H9 (cell line): ENCODE results near the gene LHFPL6. TPM values are rescaled to one million over a fixed set of nuclear protein-coding genes. Genes with fewer than 3 reads are reported as not detected.

Source experiments
- DNase-seq: peaks from one replicate; pipeline ENCODE4 v3.0.0-alpha.2; 2017
- H2AFZ ChIP-seq: one replicate; pipeline ENCODE4 v1.6.1; 2013; ENCODE audit warnings: mild to moderate bottlenecking, low read length, control low read depth, moderate library complexity
- H2AK5ac ChIP-seq: 2 replicates; pipeline ENCODE4 v1.6.1; 2013; ENCODE audit warnings: low read length, control low read depth, mixed read lengths; ENCODE audit not compliant: insufficient read length
- H2BK120ac ChIP-seq: one replicate; pipeline ENCODE4 v1.6.1; 2013; ENCODE audit warnings: low read depth, mild to moderate bottlenecking, low read length, control low read depth, inconsistent platforms; ENCODE audit not compliant: poor library complexity, severe bottlenecking
- H2BK12ac ChIP-seq: 2 replicates; pipeline ENCODE4 v1.6.1; 2013; ENCODE audit warnings: low read length, control low read depth, mixed read lengths, low read depth; ENCODE audit not compliant: insufficient read length
- H2BK15ac ChIP-seq: 2 replicates; pipeline ENCODE4 v1.6.1; 2013; ENCODE audit warnings: low read depth, low read length, control low read depth
- H2BK20ac ChIP-seq: one replicate; pipeline ENCODE4 v1.6.1; 2013; ENCODE audit warnings: low read depth, mild to moderate bottlenecking, low read length, control low read depth, inconsistent platforms; ENCODE audit not compliant: poor library complexity, severe bottlenecking
- H2BK5ac ChIP-seq: 2 replicates; pipeline ENCODE4 v1.6.1; 2013; ENCODE audit warnings: low read length, control low read depth, mixed read lengths; ENCODE audit not compliant: insufficient read length
- H3K14ac ChIP-seq: 2 replicates; pipeline ENCODE4 v1.6.1; 2013; ENCODE audit warnings: low read length, control low read depth; ENCODE audit not compliant: insufficient read depth
- H3K18ac ChIP-seq: 2 replicates; pipeline ENCODE4 v1.6.1; 2013; ENCODE audit warnings: low read depth, mild to moderate bottlenecking, mixed read lengths, low read length, control low read depth; ENCODE audit not compliant: insufficient read length
- H3K23ac ChIP-seq: 2 replicates; pipeline ENCODE4 v1.6.1; 2013; ENCODE audit warnings: low read length, control low read depth, mixed read lengths, low read depth; ENCODE audit not compliant: insufficient read length
- H3K23me2 ChIP-seq: 2 replicates; pipeline ENCODE4 v1.6.1; 2013; ENCODE audit warnings: low read depth, mild to moderate bottlenecking, mixed read lengths, low read length, control low read depth; ENCODE audit not compliant: insufficient read length, poor library complexity, severe bottlenecking
- H3K27ac ChIP-seq: 2 replicates; pipeline ENCODE4 v1.5.1; 2013; ENCODE audit warnings: low read length, control low read depth, mixed read lengths, low read depth; ENCODE audit not compliant: insufficient read length
- H3K27me3 ChIP-seq: 2 replicates; pipeline ENCODE4 v1.6.1; 2013; ENCODE audit warnings: low read length, control low read depth, inconsistent platforms; ENCODE audit not compliant: insufficient read depth
- H3K4ac ChIP-seq: 2 replicates; pipeline ENCODE4 v1.6.1; 2013; ENCODE audit warnings: low read depth, mild to moderate bottlenecking, control low read depth, inconsistent platforms, low read length, moderate library complexity
- H3K4me1 ChIP-seq: 2 replicates; pipeline ENCODE4 v1.6.1; 2013; ENCODE audit warnings: low read length, control low read depth, inconsistent platforms; ENCODE audit not compliant: insufficient read depth
- H3K4me2 ChIP-seq: 2 replicates; pipeline ENCODE4 v1.6.1; 2013; ENCODE audit warnings: low read length, control low read depth, mixed read lengths; ENCODE audit not compliant: insufficient read length, insufficient read depth
- H3K56ac ChIP-seq: 2 replicates; pipeline ENCODE4 v1.6.1; 2013; ENCODE audit warnings: low read depth, mild to moderate bottlenecking, mixed read lengths, low read length, control low read depth; ENCODE audit not compliant: insufficient read length
- H3K79me1 ChIP-seq: 2 replicates; pipeline ENCODE4 v1.6.1; 2013; ENCODE audit warnings: low read depth, mild to moderate bottlenecking, moderate library complexity, low read length, control low read depth, inconsistent platforms; ENCODE audit not compliant: insufficient read depth, poor library complexity, severe bottlenecking
- H3K79me2 ChIP-seq: 2 replicates; pipeline ENCODE4 v1.6.1; 2013; ENCODE audit warnings: low read length, control low read depth, inconsistent platforms; ENCODE audit not compliant: insufficient read depth
- H3K9ac ChIP-seq: 2 replicates; pipeline ENCODE4 v1.6.1; 2013; ENCODE audit warnings: low read length, control low read depth, mixed read lengths; ENCODE audit not compliant: insufficient read length; ENCODE audit errors: extremely low read depth
- H3K9me3 ChIP-seq: one replicate; pipeline ENCODE4 v1.6.1; 2013; ENCODE audit warnings: low read depth, low read length, inconsistent platforms; ENCODE audit not compliant: control insufficient read depth
- H3T11ph ChIP-seq: one replicate; pipeline ENCODE4 v1.6.1; 2013; ENCODE audit warnings: mild to moderate bottlenecking, low read length, control low read depth, inconsistent platforms
- H4K20me1 ChIP-seq: one replicate; pipeline ENCODE4 v1.6.1; 2013; ENCODE audit not compliant: control insufficient read depth, insufficient read length, insufficient read depth
- H4K5ac ChIP-seq: 2 replicates; pipeline ENCODE4 v1.6.1; 2013; ENCODE audit warnings: low read depth, mild to moderate bottlenecking, mixed read lengths, low read length, control low read depth; ENCODE audit not compliant: insufficient read length
- H4K8ac ChIP-seq: replicated peaks from 2 replicates; pipeline ENCODE4 v1.6.1; 2013; ENCODE audit warnings: low read length, control low read depth, mixed read lengths, low read depth; ENCODE audit not compliant: insufficient read length
- H4K91ac ChIP-seq: 2 replicates; pipeline ENCODE4 v1.6.1; 2013; ENCODE audit warnings: low read depth, mild to moderate bottlenecking, moderate library complexity, mixed read lengths, low read length, control low read depth; ENCODE audit not compliant: insufficient read length
- H3K27ac Mint-ChIP-seq, 3 experiments: 2 replicates in 2 of 3; 3 replicates in 1 of 3; pipeline ENCODE4 v1.8.0; 2020 to 2021; ENCODE audit warnings: mixed read lengths in 3 of 3, mild to moderate bottlenecking in 1 of 3, moderate library complexity in 1 of 3
- H3K27me3 Mint-ChIP-seq: 2 replicates; pipeline ENCODE4 v1.8.0; 2021; ENCODE audit warnings: low read depth, mild to moderate bottlenecking, moderate library complexity, mixed read lengths
- H3K36me3 Mint-ChIP-seq, 3 experiments: 2 replicates in 2 of 3; 3 replicates in 1 of 3; pipeline ENCODE4 v1.8.0; 2020 to 2021; ENCODE audit warnings: low read depth in 3 of 3, mixed read lengths in 3 of 3; ENCODE audit not compliant: insufficient read depth in 1 of 3
- H3K4me1 Mint-ChIP-seq, 2 experiments: 2 replicates each; pipeline ENCODE4 v1.8.0; 2020; ENCODE audit warnings: mixed read lengths in 2 of 2
- H3K4me3 Mint-ChIP-seq, 2 experiments: 2 replicates in 1 of 2; 3 replicates in 1 of 2; pipeline ENCODE4 v1.8.0; 2020 to 2021; ENCODE audit warnings: mild to moderate bottlenecking in 2 of 2, mixed read lengths in 2 of 2, moderate library complexity in 1 of 2
- H3K9me3 Mint-ChIP-seq, 2 experiments: 2 replicates in 1 of 2; 3 replicates in 1 of 2; pipeline ENCODE4 v1.8.0; 2020; ENCODE audit warnings: mild to moderate bottlenecking in 2 of 2, mixed read lengths in 2 of 2, moderate library complexity in 1 of 2
- WGBS: extraction: QIAGEN DNeasy Blood & Tissue Kit; methylation state at CpG from one replicate; pipeline ENCODE4 v1.1.7; 2013; ENCODE audit warnings: missing lambda C conversion rate, low lambda C conversion rate, mixed read lengths; ENCODE audit not compliant: insufficient read length; ENCODE audit errors: extremely low coverage; 5-methylcytosine and 5-hydroxymethylcytosine counted together
- total RNA-seq: library from RNA; stranded (reverse); gene quantifications from 2 replicates; pipeline ENCODE4 v1.2.1, GENCODE V29; 2021
- TF ChIP-seq, protein P1 (sequence below): fragments of 200-600 bp; sonication (generic); conservative IDR thresholded peaks from 3 replicates; pipeline ENCODE4 v1.8.0; 2021; ENCODE audit warnings: antibody characterized with exemption, mild to moderate bottlenecking

The LHFPL6 gene
- total RNA-seq, 1 experiment from 2014 or later: 3.5 TPM

DNA sequence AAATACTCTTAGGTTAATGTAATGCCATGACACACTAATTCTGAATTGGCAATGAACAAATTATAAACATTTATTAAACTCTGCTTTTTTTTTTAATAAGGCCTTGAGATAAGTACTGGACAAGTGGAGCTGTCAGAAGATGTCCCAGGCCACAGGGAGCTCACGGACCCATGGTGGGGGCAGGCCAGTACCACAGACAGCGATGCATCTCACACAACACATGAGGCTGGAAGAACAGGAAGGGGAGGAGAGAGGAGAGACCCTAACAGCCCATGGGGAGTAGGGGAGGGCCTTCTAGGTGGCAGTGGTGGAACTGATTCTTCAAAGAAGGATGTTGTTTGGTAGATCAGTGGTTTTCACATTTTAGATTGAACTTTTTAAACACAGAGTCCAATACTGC is 128.4 kb downstream of the LHFPL6 start:
- Histone ChIP-seq H3T11ph (no peak overlapping the region), H3K14ac (no peak overlapping the region), H3K23me2 (no peaks in the 10 kb centered on the region), H2BK20ac (no peak overlapping the region), H3K9ac (no peak overlapping the region), H3K56ac (no peak overlapping the region), H4K91ac (no peak overlapping the region), H3K4me1 (no peaks in the 10 kb centered on the region), H3K79me2 (no peaks in the 10 kb centered on the region), H3K18ac (no peak overlapping the region), H2AFZ (no peak overlapping the region), H4K20me1 (no peaks in the 10 kb centered on the region), H3K23ac (no peak overlapping the region), H3K27me3 (no peaks in the 10 kb centered on the region), H2AK5ac (no peak overlapping the region), H3K4me2 (no peak overlapping the region), H2BK5ac (no peak overlapping the region), H3K4ac (no peak overlapping the region), H4K5ac (no peak overlapping the region), H4K8ac (no peak overlapping the region), H2BK120ac (no peak overlapping the region), H2BK15ac (no peak overlapping the region), H2BK12ac (no peak overlapping the region), H3K9me3 (no peaks in the 10 kb centered on the region), H3K27ac (no peak overlapping the region), H3K79me1 (no peaks in the 10 kb centered on the region)
- Mint-ChIP-seq H3K9me3 (peaks cover 0 to 3% of the 10 kb centered on the region in 2 experiments; a peak in 1 of 5 replicates), H3K36me3 (no peaks in the 10 kb centered on the region), H3K4me1 (peaks cover 8 to 9% of the 10 kb centered on the region in 2 experiments), H3K27me3 (peaks cover 1% of the 10 kb centered on the region; the same call in 1 of the 2 replicates), H3K4me3 (no peak overlapping the region), H3K27ac (peak overlapping the region in 1 of 3 experiments; percentile 91; a peak in 1 of 7 replicates)
- no peak for DNase-seq
- TF ChIP-seq, protein P1, sequence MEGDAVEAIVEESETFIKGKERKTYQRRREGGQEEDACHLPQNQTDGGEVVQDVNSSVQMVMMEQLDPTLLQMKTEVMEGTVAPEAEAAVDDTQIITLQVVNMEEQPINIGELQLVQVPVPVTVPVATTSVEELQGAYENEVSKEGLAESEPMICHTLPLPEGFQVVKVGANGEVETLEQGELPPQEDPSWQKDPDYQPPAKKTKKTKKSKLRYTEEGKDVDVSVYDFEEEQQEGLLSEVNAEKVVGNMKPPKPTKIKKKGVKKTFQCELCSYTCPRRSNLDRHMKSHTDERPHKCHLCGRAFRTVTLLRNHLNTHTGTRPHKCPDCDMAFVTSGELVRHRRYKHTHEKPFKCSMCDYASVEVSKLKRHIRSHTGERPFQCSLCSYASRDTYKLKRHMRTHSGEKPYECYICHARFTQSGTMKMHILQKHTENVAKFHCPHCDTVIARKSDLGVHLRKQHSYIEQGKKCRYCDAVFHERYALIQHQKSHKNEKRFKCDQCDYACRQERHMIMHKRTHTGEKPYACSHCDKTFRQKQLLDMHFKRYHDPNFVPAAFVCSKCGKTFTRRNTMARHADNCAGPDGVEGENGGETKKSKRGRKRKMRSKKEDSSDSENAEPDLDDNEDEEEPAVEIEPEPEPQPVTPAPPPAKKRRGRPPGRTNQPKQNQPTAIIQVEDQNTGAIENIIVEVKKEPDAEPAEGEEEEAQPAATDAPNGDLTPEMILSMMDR: no peak
- no CpG with 5 or more reads among the region's 2 CpGs for WGBS
